Right ventricle myocardium inferior (tissue), 1 donor: ENCODE measurements around the gene MAP1B. TPM values are rescaled to one million over a fixed set of nuclear protein-coding genes. Genes with fewer than 3 reads are reported as not detected.

ENCODE experiments used
- ATAC-seq: fragments of 200-7000 bp; cut with Tn5 transposase; one replicate; pipeline ENCODE4 v1.9.1; 2020; ENCODE audit warnings: mild to moderate bottlenecking, moderate library complexity
- DNase-seq: peaks from one replicate; pipeline ENCODE4 v3.0.0; 2021; ENCODE audit errors: missing footprints
- intact Hi-C: fragments of 100-400 bp; cut with DNase I; formaldehyde crosslinking; loops from one replicate; pipeline ENCODE4 v1.11.0; 2022
- total RNA-seq: library from RNA; stranded (reverse); fragmentation: NEBNext Ultra II Directional; extraction: Animal tissue kit (Norgen Biotek cat#: 25700); gene quantifications from one replicate; pipeline ENCODE4 v1.2.1, GENCODE V29; 2021
- donor health status: DM: no; HTN: yes; CAD: no; lungs with severe emphysema.

Gene MAP1B
- total RNA-seq, 1 donor from 2014 or later, result 59.9 TPM

DNA sequence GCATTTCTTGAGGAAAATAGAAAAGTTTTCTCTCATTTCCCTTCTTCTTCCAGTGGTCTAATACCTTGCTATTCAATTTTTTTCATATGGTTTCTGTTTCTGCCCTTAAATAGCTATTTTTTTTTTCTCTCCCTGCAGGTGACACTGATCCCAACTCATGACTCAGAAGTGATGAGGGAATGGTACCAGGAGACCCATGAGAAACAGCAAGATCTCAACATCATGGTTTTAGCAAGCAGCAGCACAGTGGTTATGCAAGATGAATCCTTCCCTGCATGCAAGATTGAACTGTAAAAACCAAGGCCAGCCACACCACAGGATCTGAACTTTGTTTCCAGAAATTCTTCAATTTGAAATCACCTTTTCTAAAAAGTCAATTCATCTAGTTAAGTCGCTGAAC is 97.7 kb downstream of the MAP1B start:
- intact Hi-C loops, result no loop called here
- ATAC-seq (no peak), DNase-seq (no peak)

DNA sequence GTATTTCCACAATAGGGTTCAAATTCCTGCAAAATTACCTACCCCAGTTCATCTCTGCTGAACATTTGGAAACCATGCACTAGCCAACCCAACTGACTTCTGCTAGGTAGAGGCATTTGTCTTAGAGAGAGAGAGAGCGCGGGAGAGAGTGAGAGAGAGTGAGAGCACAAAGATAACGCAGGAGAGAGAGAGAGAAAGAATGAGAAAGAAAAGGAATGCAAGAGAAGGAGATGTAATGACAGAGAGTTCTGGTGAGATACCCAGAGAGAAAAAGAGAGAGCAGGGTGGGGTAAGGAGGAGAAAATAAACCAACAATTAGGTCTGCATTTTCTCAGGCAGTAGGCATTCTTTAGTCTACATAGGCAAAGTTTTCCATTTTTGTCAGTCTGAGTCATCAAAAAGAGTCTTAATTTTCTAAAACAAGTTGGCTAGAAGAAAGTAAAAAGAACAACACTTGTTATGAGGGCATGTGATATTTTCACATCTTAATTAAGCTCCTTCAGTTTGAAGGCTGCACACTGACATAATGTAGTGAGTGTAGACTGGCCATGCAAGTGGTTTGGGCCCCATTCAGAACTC is 98.2 kb downstream of the MAP1B start:
- ATAC-seq, result no peak
- intact Hi-C loops, result no loop called here
- DNase-seq, result no peak

DNA sequence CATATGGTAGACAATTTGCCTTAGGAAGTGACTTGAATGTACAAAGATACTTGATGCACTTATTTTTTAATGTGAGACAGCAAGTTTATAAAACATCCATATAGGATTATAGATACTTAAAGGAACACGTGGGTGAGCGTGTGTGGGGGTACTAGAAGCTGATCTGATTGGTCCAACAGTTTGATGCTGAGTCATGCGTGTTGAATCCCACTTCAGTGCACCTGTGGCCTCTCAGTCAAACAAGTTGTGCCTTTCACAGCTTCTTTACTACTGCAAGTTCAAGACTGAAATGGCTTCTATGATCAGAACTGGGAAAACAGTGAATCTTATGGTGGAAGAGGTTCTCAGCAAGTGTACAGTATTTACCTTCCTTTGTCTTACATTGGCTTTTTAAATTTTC is 98.9 kb downstream of the MAP1B start:
- DNase-seq (no peak), ATAC-seq (no peak)
- intact Hi-C loops, result no loop called here

DNA sequence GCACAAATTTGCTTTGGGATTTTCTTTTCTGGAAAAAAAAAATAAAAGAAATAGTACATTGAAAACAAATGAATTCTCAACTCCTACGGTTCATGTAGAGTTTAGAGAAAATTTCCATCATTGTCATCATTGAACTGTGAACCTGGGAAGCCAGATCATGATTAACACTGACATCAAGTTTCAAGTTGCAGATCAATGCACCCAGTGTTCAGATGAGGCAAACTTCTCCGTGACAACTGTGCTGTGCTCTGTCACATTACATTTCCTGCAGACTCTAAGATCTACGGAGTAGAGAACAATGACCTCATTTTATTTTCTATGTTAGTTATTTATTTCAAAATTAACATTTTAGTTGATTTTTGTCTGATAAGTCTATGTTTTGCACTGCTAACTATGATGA is 99.7 kb downstream of the MAP1B start:
- ATAC-seq, result no peak
- intact Hi-C loops, result no loop called here
- DNase-seq, result no peak

DNA sequence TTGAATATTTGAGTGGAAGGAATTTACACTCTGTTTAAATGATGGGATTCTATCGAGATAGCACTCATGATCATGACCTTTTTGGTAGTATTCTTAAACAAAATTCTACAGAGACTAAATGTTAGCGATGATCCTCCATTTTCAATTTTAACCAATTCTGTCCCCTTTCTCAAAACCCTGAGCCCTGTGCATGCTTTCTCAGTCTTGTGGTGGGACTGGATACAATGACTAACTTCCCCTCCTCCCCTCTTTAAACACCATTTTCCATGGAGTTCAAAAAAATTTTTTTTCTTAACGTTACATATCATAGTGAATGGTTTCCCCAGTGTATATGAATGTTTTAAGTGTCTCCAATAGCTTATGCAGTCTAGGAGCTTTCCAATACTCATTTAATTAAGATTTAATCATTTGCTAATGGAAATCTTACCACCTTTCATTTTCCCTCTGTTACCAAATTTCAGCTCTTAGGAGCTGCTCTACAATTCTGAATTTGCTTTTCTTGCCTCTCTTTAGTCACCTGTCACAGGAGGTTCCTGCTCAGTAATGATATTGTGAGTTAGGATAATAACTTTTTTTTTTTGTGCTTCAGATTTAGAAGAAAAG is 101.2 kb downstream of the MAP1B start:
- no peak for ATAC-seq
- intact Hi-C loops, result no loop called here
- no peak for DNase-seq

DNA sequence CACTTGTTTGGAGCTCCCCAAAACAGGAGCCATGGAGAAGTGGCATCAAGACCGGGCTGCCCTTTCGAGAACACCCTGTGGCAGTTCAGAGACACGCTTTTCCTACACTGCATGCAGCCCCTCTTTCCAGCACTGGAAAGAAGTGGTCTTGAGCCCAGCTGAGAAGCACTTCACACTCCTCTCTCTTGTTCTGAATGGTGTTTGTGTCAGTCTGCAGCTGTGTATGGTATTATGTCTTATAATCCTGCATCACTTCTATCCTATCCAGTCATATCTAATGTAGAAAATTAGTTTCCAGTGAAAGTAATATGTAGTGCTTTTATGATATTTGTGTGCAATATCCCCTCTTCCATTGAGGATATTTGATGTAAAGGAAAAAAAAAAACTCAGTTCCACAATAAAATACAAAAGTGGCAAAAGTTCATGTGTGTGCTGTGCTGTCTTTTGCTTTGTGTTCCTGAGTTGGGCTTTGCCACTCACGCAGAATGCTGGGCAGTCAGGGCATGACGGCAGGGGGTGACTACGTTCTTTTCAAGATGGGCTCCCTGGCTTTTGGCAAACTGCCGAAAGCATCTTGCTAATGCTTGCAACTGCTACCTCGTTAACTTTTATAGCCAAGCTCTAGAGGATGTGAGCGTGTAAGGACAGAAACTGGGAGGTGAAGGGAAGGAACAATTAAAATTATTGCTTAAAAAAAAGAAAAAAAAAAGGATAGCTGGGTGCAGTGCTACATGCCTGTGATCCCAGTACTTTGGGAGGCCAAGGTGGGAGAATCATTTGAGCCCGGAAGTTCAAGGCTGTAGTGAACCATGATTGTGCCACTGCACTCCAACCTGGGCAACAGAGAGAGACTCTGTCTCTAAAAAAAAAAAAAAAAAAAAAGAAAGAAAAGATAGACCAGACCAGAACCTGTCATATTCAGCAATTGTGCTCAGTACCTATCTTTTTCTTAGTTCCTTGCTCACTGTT is 102.2 kb downstream of the MAP1B start:
- intact Hi-C loops, result loop anchor here (5.0 kb wide), 1 partner anchor 38 kb away; no protein-coding TSS in a partner anchor
- no peak for ATAC-seq

DNA sequence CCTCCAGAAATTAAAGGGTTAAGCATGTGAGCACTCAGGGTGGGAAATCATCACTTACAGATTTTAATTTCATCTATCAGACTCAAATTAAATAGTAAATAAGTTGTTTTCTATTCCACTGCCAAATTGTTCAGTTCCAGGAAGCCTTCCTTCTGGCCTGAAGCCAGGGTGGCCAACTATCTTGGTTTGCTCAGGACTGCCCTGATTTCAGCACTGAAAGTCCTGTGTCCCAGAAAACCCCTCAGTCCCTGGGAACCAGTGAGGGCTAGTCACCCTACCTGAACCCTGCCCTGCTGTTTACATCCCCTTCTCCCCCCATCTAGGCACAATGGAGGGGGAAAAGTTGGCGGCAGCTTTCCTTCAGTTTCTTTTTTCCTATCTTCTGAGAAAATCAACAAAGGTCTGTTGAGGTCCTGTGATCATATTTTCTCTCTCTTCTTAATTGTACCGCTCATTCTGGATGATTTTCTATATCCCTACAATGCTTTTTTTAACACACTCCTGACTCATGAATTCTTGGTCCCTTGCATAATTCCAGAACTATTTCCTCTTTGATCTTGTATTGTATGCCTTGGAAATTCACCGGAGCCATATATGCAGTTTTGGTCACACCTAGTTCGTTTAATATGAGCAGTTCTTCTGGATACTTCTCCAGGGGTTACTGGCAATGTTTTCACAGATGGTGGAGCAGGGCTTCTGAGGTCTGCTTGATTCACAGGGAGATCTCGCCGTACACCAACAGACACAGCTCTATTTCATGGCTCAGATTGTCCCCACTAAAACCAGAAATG is 103.8 kb downstream of the MAP1B start:
- DNase-seq (no peak), ATAC-seq (peak; percentile 52)
- intact Hi-C loops, result loop anchor here (5.0 kb wide), 1 partner anchor 36 kb away; no protein-coding TSS in a partner anchor

More for the DNA sequence above, 102.2 kb downstream of the MAP1B start:
- no peak for DNase-seq

DNA sequence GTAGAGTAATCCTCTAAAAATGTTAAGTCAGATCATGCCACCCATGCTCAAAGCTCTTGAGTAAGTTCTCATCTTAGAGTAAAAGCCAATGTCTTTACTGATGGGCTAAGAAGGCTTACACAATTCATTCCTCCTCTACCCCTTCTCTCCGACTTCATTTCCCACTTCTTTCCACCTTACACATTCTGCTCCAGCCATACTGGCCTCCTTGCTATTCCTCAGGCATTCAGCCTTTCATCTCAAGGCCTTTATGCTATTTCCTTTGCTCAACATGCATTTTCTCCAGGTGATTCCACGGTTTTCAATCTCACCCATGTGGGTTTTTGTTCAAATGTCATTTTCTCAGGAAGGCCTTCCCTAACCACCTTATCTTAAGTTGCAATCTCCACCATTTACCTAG is 104.9 kb downstream of the MAP1B start:
- DNase-seq (no peak), ATAC-seq (no peak)
- intact Hi-C loops, result loop anchor here (5.0 kb wide), 1 partner anchor 35 kb away; no protein-coding TSS in a partner anchor

DNA sequence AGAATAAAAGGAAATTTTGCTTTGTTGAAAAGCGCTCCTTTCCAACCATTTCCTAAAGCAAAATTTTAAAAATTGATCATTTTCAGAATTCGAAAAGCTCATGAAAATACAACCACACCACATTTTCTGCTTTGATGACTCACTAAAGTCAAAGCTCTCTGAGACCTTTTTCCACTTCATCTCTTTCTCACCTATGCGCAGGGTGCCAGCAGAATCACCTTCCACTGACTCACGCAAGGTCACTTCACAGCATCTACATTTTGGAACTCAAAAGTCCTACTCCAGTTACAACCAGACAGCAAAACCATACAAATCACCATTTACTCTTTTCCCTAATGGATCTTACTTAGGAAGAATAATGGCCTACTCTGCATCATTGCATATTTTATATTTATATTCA is 106.2 kb downstream of the MAP1B start:
- intact Hi-C loops, result loop anchor here (5.0 kb wide), 1 partner anchor 34 kb away; no protein-coding TSS in a partner anchor
- ATAC-seq (no peak), DNase-seq (no peak)

DNA sequence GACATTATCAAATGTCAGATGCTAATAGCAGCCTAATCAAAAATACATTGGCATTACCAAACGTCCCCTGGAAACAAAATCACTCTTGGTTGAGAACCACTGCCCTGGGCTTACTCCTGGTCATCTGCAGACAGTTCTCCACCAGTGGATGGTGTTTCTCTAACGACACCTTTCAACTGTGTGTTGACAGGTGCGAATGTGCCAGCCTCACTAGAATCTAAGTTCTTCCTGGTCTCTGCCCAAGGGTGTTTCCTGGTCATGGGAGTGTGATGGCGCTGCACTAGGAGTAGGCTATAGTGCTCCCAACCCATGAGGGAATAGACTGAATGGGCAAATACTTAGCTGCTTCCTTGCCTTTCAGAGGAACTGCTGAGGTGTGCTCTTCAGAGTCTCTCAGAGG is 106.9 kb downstream of the MAP1B start:
- ATAC-seq (peak; percentile 84), DNase-seq (no peak)
- intact Hi-C loops, result loop anchor here (5.0 kb wide), 1 partner anchor 33 kb away; no protein-coding TSS in a partner anchor

DNA sequence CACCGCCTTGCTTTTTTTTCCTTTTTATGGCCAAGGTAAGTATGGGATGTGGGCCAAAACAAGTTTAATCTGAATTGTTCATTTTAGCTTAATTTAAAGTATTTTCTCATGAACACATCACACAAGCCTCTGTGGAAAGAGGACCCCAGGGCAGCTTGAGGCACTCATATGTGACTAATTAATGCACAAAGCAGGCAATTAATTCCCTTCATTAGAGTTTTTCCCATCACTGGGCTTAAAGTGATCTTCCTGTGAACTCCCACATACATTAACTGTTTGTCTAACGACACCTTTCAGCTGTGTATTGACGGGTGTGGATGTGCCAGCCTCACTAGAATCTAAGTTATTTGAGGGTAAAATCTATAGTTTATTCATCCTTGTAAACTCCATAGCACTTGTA is 109.5 kb downstream of the MAP1B start:
- ATAC-seq (no peak), DNase-seq (no peak)
- intact Hi-C loops, result no loop called here

DNA sequence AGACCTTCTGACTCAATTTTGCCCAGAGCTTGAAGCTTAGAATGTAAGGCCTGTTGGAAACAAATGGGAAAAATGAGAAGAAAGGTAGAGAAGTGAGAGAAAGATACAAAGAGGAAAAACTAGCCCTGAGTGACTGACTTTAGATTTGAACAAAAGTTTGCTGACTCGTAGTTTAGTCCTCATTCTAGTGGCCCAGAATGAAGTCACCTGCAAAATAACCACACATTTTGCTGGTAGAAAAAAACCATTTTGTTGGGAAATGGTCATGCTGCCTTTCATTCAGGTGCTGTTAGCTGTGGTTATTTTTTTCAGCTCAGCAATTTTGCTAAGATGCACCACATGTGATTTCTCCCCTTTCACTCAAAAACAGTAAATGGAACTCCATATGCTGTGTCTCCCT is 113.8 kb downstream of the MAP1B start:
- ATAC-seq (no peak), DNase-seq (no peak)
- intact Hi-C loops, result no loop called here

DNA sequence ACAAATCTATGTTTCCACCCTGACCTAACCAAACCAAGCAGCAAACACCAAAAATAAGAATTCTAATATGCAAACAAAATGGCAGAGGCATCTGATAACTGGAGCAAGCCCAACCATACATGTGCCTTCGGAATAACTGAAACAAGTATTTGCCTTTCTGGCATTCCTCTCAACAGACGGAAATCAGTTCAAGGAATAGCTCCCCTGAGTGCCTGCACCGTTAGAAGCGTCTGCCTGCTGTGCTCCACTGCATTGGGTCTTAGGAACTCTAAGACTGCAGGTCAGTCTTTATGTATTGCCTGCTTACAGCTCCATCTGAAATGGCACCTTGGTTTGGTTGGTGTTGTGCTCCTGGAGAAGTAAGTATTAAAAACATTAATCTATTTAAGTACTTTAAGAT is 114.3 kb downstream of the MAP1B start:
- ATAC-seq (no peak), DNase-seq (no peak)
- intact Hi-C loops, result no loop called here

DNA sequence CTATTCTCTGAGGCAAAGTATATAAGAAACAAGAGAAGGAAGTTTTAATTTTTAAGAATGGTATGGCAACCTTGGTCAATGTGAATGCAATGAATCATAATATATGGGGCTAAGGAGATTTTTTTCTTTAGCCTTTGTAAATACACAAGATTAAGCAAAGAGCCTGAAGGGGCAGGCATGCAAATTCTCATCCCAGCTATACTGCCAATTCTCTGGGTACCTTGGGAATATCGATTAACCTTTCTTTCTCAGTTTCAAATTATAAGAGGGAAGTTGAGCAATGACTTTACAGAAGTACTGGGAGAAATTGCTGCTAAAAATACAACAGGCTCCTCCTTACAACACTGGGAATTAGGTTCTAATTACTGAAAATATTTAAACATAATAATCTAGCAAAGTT is 115.2 kb downstream of the MAP1B start:
- no peak for DNase-seq
- ATAC-seq, result no peak
- intact Hi-C loops, result no loop called here

DNA sequence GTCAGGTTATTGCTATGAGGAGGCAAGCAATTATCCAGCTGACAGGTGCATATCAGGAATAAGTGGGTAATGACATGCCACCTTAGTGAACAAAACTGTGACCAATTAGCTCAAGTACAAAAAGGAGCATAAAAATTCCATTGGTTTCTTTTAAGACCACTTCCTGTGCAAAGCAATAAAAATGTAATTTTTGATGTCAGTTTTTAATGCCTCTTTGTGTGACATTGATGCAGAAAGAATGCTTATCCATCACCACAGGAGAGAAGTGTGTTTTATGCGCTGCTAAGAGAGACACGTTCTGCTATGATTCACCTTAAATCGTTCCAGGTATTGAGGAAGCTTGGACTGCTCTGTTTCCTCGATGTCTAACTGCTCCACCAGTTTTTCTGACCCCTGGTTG is 116.1 kb downstream of the MAP1B start:
- DNase-seq (no peak), ATAC-seq (no peak)
- intact Hi-C loops, result no loop called here

DNA sequence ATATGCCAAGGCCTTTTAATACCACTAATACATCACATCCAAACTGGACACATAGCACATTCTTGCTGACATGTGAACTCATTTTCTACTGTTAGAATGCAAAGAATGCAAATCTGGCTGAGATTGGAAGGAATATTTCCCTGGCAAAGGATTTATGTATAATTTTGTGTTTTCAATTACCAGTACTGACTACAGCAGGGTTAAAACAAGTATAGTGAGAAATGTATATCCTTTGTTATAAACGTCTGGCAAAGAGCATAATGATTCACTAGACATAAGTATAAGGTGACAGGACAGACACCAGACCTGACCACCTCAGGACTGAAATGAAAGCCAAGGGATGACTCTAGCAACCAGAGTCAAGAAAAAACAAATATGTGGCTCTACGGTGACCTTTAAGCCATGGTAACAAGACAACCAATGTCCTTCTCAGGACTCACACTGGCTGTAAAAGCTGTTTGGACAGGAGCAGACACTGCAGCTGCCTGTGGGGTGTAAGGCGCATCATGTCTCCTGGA is 117.7 kb downstream of the MAP1B start:
- DNase-seq, result no peak
- ATAC-seq, result no peak
- intact Hi-C loops, result no loop called here

DNA sequence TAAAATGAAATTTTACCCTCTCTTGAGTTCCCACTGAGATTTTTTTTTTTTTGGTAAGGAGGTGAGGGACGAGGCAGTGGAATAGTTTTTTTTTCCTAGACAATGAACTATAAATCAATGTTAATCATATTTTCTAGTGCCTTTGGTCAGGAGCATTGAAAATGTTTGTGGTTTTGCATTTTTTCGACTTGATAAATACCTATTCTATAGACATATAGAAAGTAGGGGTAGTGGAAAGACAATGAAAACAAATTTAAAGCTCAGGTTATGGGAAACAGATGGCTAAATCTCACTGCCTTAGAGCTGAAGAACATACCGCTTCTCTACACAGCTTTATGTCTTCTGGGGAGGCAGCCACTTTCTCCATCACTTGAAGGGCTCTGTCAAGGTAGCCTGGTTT is 118.5 kb downstream of the MAP1B start:
- intact Hi-C loops, result no loop called here
- no peak for DNase-seq
- ATAC-seq, result no peak

DNA sequence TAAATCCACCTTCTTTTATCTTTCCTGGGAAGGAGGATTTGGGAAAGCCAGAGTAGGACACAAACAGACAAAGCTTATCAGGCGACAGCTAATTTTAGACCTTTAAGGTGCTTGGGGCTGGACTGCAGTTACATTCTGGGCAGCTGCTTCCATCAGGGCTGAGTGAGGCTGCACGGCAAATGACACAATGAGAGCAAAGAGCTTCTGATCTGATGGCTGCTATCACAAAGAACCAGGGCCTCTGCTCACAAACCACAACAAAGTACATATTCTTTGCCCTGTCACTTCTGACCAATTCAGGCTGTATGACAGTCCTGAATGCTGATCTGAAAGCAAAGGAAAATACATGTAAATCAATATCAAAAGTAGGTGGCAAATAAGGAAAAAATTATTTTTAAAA is 119.7 kb downstream of the MAP1B start:
- intact Hi-C loops, result no loop called here
- ATAC-seq (peak; percentile 73), DNase-seq (no peak)

DNA sequence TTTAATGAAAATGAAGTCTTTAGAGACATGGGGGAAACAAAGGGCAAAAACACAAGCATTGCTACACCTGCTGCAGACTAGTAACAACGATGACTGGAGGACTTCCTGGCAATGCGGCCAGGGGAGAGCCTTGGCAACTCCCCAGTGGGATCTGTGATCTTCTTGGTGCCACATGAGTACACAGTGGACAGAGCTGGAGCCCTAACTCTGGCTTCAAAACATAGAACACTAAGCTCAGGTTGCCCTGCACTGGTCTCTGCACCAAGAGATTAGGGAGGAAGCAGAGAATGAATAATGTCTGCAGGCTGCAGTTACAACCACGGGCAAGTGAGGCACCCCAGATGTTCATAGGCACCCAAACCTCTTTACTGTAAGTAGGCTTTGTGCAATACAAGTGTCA is 121.7 kb downstream of the MAP1B start:
- DNase-seq (peak; percentile 64), ATAC-seq (peak; percentile 82)
- intact Hi-C loops, result no loop called here
